Ishikawa (cell line): ENCODE data around the gene RASGEF1B.

Experiments
- CEBPB ChIP-seq: IDR thresholded peaks from 2 replicates; pipeline ENCODE4 v1.6.1; 2012
- CREB1 ChIP-seq: IDR thresholded peaks from 2 replicates; pipeline ENCODE4 v1.6.1; 2012; ENCODE audit warnings: low read depth
- EGR1 ChIP-seq: IDR thresholded peaks from 2 replicates; pipeline ENCODE4 v1.6.1; 2012
- EP300 ChIP-seq: IDR thresholded peaks from 2 replicates; pipeline ENCODE4 v1.6.1; 2012; ENCODE audit warnings: borderline replicate concordance
- FOXM1 ChIP-seq: IDR thresholded peaks from 2 replicates; pipeline ENCODE4 v1.6.1; 2012; ENCODE audit warnings: low read depth, borderline replicate concordance
- NFIC ChIP-seq: IDR thresholded peaks from 2 replicates; pipeline ENCODE4 v1.6.1; 2012
- RAD21 ChIP-seq: IDR thresholded peaks from 2 replicates; pipeline ENCODE4 v1.6.1; 2012; ENCODE audit warnings: low read depth
- TAF1 ChIP-seq: IDR thresholded peaks from 2 replicates; pipeline ENCODE4 v1.6.1; 2012; ENCODE audit warnings: low read depth, mild to moderate bottlenecking
- TCF12 ChIP-seq: IDR thresholded peaks from 2 replicates; pipeline ENCODE4 v1.6.1; 2012; ENCODE audit warnings: low read depth
- TEAD4 ChIP-seq: IDR thresholded peaks from 2 replicates; pipeline ENCODE4 v1.6.1; 2012
- YY1 ChIP-seq: IDR thresholded peaks from 2 replicates; pipeline ENCODE4 v1.6.1; 2012; ENCODE audit warnings: low read depth
- ZBTB7A ChIP-seq: IDR thresholded peaks from 2 replicates; pipeline ENCODE4 v1.6.1; 2012; ENCODE audit warnings: low read depth
- TF ChIP-seq, protein P1 (sequence below): IDR thresholded peaks from 2 replicates; pipeline ENCODE4 v1.6.1; 2012; ENCODE audit warnings: low read depth, mild to moderate bottlenecking
- TF ChIP-seq, protein P2 (sequence below): IDR thresholded peaks from 2 replicates; pipeline ENCODE4 v1.6.1; 2012
- TF ChIP-seq, protein P3 (sequence below): IDR thresholded peaks from 2 replicates; pipeline ENCODE4 v1.6.1; 2012

Gene RASGEF1B

DNA sequence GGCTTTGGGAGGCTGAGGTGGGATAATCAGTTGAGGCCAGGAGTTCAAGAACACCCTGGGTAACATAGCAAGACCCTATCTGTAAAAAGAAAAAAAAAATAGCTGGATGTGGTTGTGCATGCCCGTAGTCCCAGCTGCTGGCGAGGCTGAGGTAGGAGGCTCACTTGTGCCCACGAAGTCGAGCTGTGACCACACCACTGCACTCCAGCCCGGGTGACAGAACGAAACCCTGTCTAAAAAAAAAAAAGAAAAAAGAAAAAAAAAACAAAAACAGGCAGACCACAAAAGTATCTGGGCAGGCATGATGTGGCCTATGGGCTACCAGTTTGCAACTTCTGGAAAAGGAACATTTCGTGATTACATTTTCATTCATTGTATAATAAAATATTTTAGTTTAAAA is 38.1 kb upstream of the RASGEF1B start:
- TF ChIP-seq EGR1: no peak
- TF ChIP-seq, protein P1, sequence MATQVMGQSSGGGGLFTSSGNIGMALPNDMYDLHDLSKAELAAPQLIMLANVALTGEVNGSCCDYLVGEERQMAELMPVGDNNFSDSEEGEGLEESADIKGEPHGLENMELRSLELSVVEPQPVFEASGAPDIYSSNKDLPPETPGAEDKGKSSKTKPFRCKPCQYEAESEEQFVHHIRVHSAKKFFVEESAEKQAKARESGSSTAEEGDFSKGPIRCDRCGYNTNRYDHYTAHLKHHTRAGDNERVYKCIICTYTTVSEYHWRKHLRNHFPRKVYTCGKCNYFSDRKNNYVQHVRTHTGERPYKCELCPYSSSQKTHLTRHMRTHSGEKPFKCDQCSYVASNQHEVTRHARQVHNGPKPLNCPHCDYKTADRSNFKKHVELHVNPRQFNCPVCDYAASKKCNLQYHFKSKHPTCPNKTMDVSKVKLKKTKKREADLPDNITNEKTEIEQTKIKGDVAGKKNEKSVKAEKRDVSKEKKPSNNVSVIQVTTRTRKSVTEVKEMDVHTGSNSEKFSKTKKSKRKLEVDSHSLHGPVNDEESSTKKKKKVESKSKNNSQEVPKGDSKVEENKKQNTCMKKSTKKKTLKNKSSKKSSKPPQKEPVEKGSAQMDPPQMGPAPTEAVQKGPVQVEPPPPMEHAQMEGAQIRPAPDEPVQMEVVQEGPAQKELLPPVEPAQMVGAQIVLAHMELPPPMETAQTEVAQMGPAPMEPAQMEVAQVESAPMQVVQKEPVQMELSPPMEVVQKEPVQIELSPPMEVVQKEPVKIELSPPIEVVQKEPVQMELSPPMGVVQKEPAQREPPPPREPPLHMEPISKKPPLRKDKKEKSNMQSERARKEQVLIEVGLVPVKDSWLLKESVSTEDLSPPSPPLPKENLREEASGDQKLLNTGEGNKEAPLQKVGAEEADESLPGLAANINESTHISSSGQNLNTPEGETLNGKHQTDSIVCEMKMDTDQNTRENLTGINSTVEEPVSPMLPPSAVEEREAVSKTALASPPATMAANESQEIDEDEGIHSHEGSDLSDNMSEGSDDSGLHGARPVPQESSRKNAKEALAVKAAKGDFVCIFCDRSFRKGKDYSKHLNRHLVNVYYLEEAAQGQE: no peak
- no peak for TF ChIP-seq ZBTB7A
- TF ChIP-seq YY1: no peak
- no peak for TF ChIP-seq CREB1

DNA sequence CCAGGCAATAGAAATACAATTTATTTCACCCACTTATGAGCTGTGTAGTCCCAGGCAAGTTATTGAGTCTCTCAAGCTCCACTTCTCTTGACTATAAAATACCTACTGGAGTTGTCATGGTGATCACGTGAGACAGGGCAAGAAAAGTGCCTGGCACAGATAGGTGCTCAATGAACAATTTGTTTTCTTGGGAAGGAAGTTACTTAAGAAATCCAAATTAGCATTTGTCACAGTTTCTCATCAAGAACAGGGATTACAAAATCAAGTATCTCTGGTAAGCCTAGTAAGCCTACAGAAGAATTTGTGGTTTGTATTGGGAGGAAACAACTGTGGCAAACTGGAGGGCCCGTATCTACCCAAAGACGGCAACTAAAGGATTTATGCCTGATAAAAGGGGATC is 37.5 kb upstream of the RASGEF1B start:
- TF ChIP-seq RAD21 (no peak), NFIC (no peak), EP300 (no peak), EGR1 (no peak), TAF1 (no peak), YY1 (no peak), CREB1 (no peak), FOXM1 (no peak), TCF12 (no peak), TEAD4 (no peak)
- TF ChIP-seq, protein P2, sequence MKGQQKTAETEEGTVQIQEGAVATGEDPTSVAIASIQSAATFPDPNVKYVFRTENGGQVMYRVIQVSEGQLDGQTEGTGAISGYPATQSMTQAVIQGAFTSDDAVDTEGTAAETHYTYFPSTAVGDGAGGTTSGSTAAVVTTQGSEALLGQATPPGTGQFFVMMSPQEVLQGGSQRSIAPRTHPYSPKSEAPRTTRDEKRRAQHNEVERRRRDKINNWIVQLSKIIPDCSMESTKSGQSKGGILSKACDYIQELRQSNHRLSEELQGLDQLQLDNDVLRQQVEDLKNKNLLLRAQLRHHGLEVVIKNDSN: no peak
- TF ChIP-seq, protein P3, sequence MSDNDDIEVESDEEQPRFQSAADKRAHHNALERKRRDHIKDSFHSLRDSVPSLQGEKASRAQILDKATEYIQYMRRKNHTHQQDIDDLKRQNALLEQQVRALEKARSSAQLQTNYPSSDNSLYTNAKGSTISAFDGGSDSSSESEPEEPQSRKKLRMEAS: no peak

DNA sequence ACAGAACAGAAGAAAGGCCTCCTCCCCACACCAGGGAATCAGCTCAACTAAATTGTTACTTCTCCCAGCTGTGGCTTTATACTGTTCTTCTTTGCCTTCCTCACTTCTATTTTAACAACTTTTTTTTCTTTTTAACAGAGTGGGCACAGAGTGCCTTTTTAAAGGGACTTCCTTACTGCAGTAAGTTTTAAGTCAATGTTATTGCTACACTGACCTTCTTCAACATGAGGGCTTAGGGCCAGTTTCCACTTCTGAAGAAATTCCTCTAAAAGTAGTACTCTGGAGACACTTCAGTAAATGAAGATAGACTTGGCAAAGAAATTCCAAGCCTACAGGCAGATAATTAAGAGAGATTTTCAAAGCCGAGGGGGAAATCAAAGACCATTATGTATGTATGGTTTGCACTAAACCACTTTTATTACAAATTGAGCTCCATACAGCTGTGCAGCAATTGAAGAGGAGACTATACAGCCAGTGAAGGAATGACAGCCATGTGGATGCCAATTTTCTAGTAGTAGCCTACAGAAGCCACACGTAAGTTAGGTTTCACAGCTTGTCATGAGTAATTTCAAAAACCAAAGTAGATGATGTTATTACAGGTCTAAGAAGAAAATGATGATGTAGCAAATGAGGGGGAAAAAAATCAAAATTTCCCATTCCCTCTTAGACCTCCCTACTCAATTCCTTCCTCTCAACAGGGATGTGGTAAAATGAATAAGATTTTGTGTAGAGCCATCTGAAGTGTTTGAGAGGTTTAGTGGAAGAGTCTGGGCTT is 36.9 kb upstream of the RASGEF1B start:
- TF ChIP-seq FOXM1 (no peak), TAF1 (no peak), RAD21 (no peak), TEAD4 (no peak)
- TF ChIP-seq, protein P1: no peak

DNA sequence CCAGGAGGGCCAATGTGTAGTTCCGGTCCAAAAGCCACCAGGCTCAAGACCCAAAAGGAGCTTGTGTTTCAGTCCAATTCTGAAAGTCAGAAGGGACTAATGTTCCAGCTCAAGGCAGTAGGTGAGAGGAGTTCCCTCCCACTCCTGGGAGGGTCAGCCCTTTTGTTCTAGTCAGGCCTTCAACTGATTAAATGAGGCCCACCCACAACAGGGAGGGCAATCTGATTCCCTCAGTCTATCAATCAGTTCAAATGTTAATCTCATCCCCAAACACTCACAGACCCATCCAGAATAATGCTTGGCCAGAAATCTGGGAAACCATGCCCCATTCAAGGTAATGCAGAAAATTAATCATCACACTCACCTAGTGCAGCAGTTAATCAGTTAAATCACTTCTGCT is 35.8 kb upstream of the RASGEF1B start:
- TF ChIP-seq NFIC (no peak), RAD21 (no peak)

DNA sequence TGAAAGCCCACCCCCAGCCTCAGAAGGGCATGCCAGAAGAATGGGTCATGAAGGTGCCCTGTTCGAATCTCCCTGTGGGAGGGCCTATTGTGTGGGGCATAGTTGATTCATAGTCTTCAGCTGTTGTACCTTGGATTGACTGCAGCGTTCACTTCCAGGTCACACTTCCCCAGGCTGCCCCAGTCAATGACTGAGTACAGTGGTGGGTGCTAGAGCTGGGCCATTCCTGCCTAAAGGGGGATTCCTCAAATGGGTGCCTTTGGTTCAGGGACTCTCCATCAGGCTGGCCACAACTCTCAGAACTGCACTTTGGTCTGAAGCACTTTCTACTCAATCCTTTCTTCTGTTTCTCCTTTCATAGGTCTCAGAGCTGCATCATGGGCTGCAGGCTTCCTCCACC is 35.0 kb upstream of the RASGEF1B start:
- TF ChIP-seq RAD21 (no peak), NFIC (no peak), EGR1 (no peak), TCF12 (no peak), TAF1 (no peak), CEBPB (no peak), EP300 (no peak)
- TF ChIP-seq, protein P2: no peak

DNA sequence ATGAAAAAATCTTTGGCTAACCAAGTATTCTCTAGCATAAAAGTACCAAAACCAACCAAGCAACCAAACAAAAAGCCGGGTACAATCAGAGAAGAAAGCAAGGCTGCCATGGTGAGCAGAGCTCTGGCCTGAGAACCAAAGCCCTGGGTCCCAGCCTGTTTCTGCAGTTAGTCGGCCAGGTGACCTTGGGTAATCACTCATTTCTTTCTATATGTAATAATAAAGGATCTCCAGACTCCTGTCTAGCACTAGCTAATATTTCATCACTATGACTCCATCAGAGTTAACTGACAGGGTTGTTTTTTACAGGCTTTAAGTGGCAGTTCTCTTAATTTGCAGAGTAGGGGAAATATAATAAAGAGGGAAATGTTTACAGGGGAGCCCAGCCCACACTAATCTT is 34.0 kb upstream of the RASGEF1B start:
- TF ChIP-seq NFIC: no peak
- no peak for TF ChIP-seq TCF12
- no peak for TF ChIP-seq EP300
- TF ChIP-seq, protein P1: no peak
- TF ChIP-seq TEAD4: no peak
- no peak for TF ChIP-seq TAF1
- TF ChIP-seq, protein P2: no peak
- no peak for TF ChIP-seq FOXM1
- TF ChIP-seq, protein P3: no peak
- TF ChIP-seq RAD21: no peak
- no peak for TF ChIP-seq ZBTB7A
- TF ChIP-seq CREB1: no peak
- no peak for TF ChIP-seq CEBPB
- TF ChIP-seq EGR1: no peak
- no peak for TF ChIP-seq YY1
